ENCODE results near the gene SPTY2D1.
A peak's percentile ranks its signal among the peaks of the same experiment; 100 is the strongest.

SPTY2D1 gene

DNA sequence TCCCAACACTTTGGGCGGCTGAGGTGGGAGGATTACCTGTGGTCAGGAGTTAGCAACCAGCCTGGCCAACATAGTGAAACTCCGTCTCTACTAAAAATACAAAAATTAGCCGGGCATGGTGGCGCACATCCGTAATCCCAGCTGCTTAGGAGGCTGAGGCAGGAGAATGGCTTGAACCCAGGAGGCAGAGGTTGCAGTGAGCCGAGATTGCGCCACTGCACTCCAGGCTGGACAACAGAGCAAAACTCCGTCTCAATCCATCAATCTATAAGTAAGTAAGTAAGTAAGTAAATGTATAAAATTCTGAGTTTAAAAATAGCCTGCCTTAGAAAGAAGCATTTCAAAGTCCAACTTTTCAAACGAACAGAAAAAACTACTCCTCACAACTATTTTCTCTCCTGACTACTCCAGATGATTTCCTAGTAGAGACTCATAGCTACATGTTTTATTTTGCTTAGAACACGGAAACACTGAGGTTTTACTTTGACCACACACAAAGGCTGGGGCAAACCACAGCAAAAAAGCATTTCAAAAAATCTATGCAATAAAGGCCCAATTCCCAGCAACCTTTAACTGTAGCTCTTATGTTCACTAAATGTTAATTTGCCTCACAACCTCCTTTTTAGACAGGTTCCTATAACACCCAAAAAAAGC lies 16.3 kb downstream of the SPTY2D1 start:
- TF ChIP-seq, protein P1, sequence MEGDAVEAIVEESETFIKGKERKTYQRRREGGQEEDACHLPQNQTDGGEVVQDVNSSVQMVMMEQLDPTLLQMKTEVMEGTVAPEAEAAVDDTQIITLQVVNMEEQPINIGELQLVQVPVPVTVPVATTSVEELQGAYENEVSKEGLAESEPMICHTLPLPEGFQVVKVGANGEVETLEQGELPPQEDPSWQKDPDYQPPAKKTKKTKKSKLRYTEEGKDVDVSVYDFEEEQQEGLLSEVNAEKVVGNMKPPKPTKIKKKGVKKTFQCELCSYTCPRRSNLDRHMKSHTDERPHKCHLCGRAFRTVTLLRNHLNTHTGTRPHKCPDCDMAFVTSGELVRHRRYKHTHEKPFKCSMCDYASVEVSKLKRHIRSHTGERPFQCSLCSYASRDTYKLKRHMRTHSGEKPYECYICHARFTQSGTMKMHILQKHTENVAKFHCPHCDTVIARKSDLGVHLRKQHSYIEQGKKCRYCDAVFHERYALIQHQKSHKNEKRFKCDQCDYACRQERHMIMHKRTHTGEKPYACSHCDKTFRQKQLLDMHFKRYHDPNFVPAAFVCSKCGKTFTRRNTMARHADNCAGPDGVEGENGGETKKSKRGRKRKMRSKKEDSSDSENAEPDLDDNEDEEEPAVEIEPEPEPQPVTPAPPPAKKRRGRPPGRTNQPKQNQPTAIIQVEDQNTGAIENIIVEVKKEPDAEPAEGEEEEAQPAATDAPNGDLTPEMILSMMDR (conservative IDR thresholded peaks at IDR 0.05; ENCODE audit: control insufficient read depth, insufficient read depth, low read depth, low read length): no peak
- no peak overlapping the region for H3K4me3 ChIP-seq (ENCODE audit: control insufficient read depth, low read depth, low read length)
- DNase-seq (ENCODE audit: low read depth): peak; percentile 51

DNA sequence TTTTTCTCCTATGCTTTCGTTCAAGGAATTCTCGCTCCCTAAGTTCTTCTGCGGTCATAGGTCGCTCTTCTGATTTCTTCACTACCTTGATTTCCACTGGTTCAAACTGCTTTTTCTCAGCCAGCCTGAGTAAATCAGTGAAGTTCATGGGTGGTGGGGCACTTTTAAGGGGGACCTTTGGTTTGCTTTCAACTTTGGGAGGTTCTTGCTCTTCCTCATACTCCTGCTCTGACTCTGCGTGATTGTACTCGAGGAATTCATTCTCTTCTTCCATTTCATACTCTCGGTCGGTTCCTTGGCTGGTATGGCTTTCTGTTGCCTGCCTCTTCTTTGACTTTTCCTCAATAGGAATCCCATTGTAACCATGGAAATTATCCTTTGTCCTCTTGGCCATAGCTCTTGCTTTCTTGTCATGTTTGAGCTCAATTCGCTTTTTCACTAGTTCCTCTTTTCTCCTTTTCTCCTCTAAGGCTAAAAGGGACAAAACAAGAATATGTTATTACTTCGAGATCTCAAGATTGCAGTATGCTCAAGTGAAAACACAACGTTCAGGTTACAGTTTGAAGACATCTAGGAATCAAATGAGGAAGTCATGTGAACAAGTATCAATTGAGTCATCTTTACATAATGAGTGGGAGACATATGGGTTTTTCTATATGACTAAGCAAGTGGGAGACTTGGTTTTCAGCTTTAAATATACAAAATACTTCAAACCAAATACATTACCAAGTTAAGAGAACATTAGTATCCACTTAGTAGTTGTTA lies 18.3 kb downstream of the SPTY2D1 start:
- TF ChIP-seq, protein P1 (conservative IDR thresholded peaks at IDR 0.05; ENCODE audit: control insufficient read depth, insufficient read depth, low read depth, low read length): no peak
- peak; percentile 59 for DNase-seq (ENCODE audit: low read depth)
- H3K4me3 ChIP-seq (ENCODE audit: control insufficient read depth, low read depth, low read length): no peak overlapping the region

DNA sequence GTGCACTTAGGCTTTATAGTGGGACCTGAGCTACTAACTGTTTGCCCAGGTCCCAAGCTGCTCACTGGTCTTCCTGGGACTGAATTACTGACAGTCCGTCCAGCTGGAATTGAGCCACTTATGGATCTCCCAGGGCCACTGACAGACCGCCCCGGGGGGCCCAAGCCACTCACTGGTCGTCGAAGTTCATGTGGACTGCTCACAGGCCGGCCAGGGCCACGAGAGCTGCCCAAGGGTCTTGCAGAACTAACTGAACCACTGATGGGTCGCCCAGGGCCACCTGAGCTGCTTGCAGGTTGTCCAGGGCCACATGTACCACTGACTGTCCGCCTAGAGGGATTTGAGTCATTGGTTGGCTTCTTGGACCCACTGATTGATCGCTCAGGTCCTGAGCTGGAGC lies 19.5 kb downstream of the SPTY2D1 start:
- H3K4me3 ChIP-seq (ENCODE audit: control insufficient read depth, low read depth, low read length): no peak overlapping the region
- TF ChIP-seq, protein P1 (conservative IDR thresholded peaks at IDR 0.05; ENCODE audit: control insufficient read depth, insufficient read depth, low read depth, low read length): no peak
- no peak for DNase-seq (ENCODE audit: low read depth)

DNA sequence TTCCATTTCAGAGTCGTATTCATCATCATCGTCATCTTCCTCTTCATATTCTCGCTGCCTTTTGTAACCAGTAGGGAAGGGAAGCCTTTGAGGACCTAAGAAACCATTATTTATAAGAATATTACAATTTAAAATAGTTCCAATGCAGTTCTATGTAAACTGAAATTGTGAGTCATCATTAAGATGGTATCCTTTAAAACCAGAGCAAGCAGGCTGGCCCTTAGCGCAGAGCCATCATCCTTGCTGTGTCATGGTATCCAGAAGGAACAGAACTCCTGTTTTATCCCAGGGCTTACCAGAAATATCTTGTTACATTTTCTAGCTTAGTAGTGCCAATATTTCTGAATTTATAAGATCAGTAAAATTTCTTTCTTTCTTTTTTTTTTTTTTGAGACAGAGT lies 21.7 kb downstream of the SPTY2D1 start:
- no peak for DNase-seq (ENCODE audit: low read depth)
- H3K4me3 ChIP-seq (ENCODE audit: control insufficient read depth, low read depth, low read length): no peak overlapping the region
- TF ChIP-seq, protein P1 (conservative IDR thresholded peaks at IDR 0.05; ENCODE audit: control insufficient read depth, insufficient read depth, low read depth, low read length): no peak

DNA sequence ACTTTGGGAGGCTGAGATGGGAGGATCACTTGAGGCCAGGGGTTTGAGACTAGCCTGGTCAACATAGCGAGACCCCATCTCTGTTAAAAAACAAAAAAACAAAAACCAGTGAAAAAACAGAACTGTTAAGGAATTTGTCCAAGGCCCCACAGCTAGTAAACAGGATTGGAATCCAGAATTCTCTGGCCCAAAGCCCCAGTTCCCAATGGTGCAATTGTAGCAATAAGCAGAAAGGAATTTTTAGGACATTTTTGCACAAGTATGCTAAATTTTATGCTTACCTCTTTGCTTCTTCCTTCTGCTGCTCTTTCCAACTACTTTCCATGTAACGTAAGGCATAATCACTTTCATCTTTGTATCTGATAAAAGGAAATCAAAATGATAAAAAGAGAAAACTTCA lies 22.9 kb downstream of the SPTY2D1 start:
- H3K4me3 ChIP-seq (ENCODE audit: control insufficient read depth, low read depth, low read length): no peak overlapping the region
- TF ChIP-seq, protein P1 (conservative IDR thresholded peaks at IDR 0.05; ENCODE audit: control insufficient read depth, insufficient read depth, low read depth, low read length): no peak
- no peak for DNase-seq (ENCODE audit: low read depth)

DNA sequence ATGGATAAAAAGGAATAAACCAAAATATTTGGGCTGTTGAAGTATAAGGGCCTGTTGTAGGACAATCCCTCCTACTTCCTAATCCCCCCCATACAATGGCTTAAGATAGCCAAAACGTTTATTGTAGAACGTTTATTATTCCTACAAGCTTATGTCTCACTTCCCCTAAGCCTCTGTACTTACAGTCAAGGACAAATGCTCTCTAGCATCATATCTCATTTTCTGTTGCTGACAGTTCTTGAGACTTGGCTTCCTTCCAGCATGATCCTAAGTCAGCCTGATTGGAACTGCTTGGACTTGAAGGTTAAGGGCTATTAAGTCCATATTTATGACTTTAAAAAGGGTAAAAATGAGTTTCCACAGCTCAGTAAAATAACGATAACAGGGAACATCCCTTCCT lies 25.8 kb downstream of the SPTY2D1 start:
- H3K4me3 ChIP-seq (ENCODE audit: control insufficient read depth, low read depth, low read length): no peak overlapping the region
- TF ChIP-seq, protein P1 (conservative IDR thresholded peaks at IDR 0.05; ENCODE audit: control insufficient read depth, insufficient read depth, low read depth, low read length): no peak
- no peak for DNase-seq (ENCODE audit: low read depth)

All from fibroblast of mammary gland (primary cell).